Spleen (tissue), 11 donors: Measurements from ENCODE around the gene PTGER2. TPM values are rescaled to one million over a fixed set of nuclear protein-coding genes. Genes with fewer than 3 reads are reported as not detected.

Experiments
- DNase-seq: peaks from one replicate; pipeline ENCODE4 v3.0.0-alpha.2; 2020
- H3K27ac ChIP-seq, 8 donors: fragments of 200-600 bp; sonication (generic) in 7 of 8; 1 replicate in 4 of 8; 2 replicates in 4 of 8; pipeline versions ENCODE4 v1.5.0 to v1.8.0; 2016 to 2021; ENCODE audit warnings: inconsistent platforms in 4 of 8, mild to moderate bottlenecking in 4 of 8, moderate library complexity in 1 of 8
- H3K27me3 ChIP-seq, 7 donors: fragments of 200-600 bp; sonication (generic) in 6 of 7; replicated peaks in 1 of 7; 1 replicate in 4 of 7; 2 replicates in 3 of 7; pipeline versions ENCODE4 v1.5.0 to v1.8.0; 2016 to 2021; ENCODE audit warnings: inconsistent platforms in 3 of 7, mild to moderate bottlenecking in 1 of 7
- H3K36me3 ChIP-seq, 6 donors: fragments of 200-600 bp; sonication (generic) in 5 of 6; 1 replicate in 4 of 6; 2 replicates in 2 of 6; pipeline versions ENCODE4 v1.5.0 to v1.8.0; 2016 to 2021; ENCODE audit warnings: inconsistent platforms in 2 of 6
- H3K4me1 ChIP-seq, 6 donors: fragments of 200-600 bp; sonication (generic) in 5 of 6; 1 replicate in 3 of 6; 2 replicates in 3 of 6; pipeline versions ENCODE4 v1.5.0 to v1.8.0; 2016 to 2021; ENCODE audit warnings: inconsistent platforms in 3 of 6
- H3K4me3 ChIP-seq, 8 donors: fragments of 200-600 bp; sonication (generic) in 7 of 8; 1 replicate in 4 of 8; 2 replicates in 4 of 8; pipeline versions ENCODE4 v1.5.0 to v1.8.0; 2016 to 2021; ENCODE audit warnings: inconsistent platforms in 4 of 8, mild to moderate bottlenecking in 4 of 8, moderate library complexity in 2 of 8
- H3K9me3 ChIP-seq, 8 donors: fragments of 200-600 bp; sonication (generic) in 7 of 8; 1 replicate in 4 of 8; 2 replicates in 4 of 8; pipeline versions ENCODE4 v1.5.0 to v1.8.0; 2016 to 2021; ENCODE audit warnings: inconsistent platforms in 4 of 8
- POLR2A ChIP-seq, 3 donors: fragments of 450-650 bp; IDR thresholded peaks; one replicate each; pipeline ENCODE4 v1.5.1; 2017; ENCODE audit warnings: antibody characterized with exemption in 3 of 3, mild to moderate bottlenecking in 1 of 3
- POLR2AphosphoS5 ChIP-seq, 3 donors: sonication (generic); formaldehyde crosslinking; IDR thresholded peaks; one replicate each; pipeline ENCODE4 v1.5.1; 2017; ENCODE audit warnings: antibody characterized with exemption in 3 of 3
- WGBS, 5 donors: extraction: QIAGEN DNeasy Blood & Tissue Kit in 3 of 5; methylation state at CpG; one replicate each; pipeline versions ENCODE4 v1.1.5 to v1.1.7; 2013 to 2018; 5-methylcytosine and 5-hydroxymethylcytosine counted together
- intact Hi-C: fragments of 100-400 bp; cut with DNase I; formaldehyde crosslinking; loops from one replicate; pipeline ENCODE4 v1.15.0; 2023; ENCODE audit warnings: low total_unique reads
- polyA plus RNA-seq, 3 donors: library from polyadenylated mRNA; stranded (reverse); fragments of 200-250 nt; gene quantifications; one replicate each; pipeline ENCODE4 v1.2.1, GENCODE V29; 2013
- total RNA-seq, 7 donors: library from RNA; depleted of rRNA in 3 of 7; stranded (reverse); fragments of >200 nt in 3 of 7; fragmentation: NEBNext Ultra II Directional in 4 of 7; extraction: Animal tissue kit (Norgen Biotek cat#: 25700) in 4 of 7; gene quantifications; one replicate each; pipeline versions ENCODE4 v1.1.0 to v1.2.1, GENCODE V29; 2016 to 2021
- TF ChIP-seq, protein P1 (sequence below), 11 experiments: fragments of 200-600 bp in 7 of 11; fragments of 450-650 bp in 4 of 11; sonication (generic) in 4 of 11; IDR thresholded peaks in 8 of 11; conservative IDR thresholded peaks in 3 of 11; 1 replicate in 7 of 11; 2 replicates in 4 of 11; pipeline versions ENCODE4 v1.4.0 to v1.8.0; 2016 to 2021; ENCODE audit warnings: antibody characterized with exemption in 11 of 11, inconsistent platforms in 4 of 11, mild to moderate bottlenecking in 1 of 11
- donor health status: healthy with polysubstance abuse.
- donor health status: DM: no; HTN: no; CAD: no; lungs with moderate emphysema.
- donor health status: DM: no; HTN: no; CAD: no.
- donor health status: Bipolar disorder and iron deficiency.
- donor health status: healthy.
- donor health status: DM: no; HTN: no; CAD: no.
- donor health status: DM: yes; HTN: yes; CAD: no.

Gene PTGER2
- total and polyA plus RNA-seq, 10 donors, result 1.5 to 44.7 (median 15.6) TPM

DNA sequence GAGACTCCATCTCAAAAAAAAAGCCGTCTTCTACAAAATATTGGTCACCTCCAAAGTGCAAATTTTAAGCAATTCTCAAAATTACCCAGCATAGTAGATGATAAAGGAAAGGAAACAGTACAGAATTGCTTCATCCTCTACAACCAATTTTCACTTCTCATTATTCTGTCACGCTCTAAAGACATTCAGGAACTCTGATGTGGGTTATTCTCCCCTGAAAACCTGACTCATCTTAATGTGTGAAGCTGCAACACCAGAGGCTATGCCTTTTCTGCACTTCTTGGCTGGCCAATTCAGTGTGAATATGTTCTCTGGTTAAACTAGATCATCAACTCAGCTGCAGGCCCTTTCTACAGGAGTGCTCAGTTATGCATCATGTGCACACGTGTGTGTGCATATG lies 11.0 kb downstream of the PTGER2 start:
- intact Hi-C loops, result no loop called here
- no peak for DNase-seq
- Histone ChIP-seq H3K4me1 (peaks cover 11 to 69% (median 45%) of the 10 kb centered on the region in 6 donors), H3K4me3 (peak overlapping the region in 1 of 8 donors; percentile 42), H3K27ac (peak overlapping the region; percentile 23 to 80 (median 60)), H3K9me3 (peaks cover 0 to 29% (median 22%) of the 10 kb centered on the region in 8 donors), H3K36me3 (no peaks in the 10 kb centered on the region), H3K27me3 (no peaks in the 10 kb centered on the region)
- TF ChIP-seq POLR2AphosphoS5 (IDR thresholded peaks at IDR 0.05) (peak in 1 of 3 donors; percentile 58), POLR2A (IDR thresholded peaks at IDR 0.05) (no peak)
- WGBS, 5 donors, result 26 to 39% (median 34%) methylated on average over 3 of the region's 3 CpGs

DNA sequence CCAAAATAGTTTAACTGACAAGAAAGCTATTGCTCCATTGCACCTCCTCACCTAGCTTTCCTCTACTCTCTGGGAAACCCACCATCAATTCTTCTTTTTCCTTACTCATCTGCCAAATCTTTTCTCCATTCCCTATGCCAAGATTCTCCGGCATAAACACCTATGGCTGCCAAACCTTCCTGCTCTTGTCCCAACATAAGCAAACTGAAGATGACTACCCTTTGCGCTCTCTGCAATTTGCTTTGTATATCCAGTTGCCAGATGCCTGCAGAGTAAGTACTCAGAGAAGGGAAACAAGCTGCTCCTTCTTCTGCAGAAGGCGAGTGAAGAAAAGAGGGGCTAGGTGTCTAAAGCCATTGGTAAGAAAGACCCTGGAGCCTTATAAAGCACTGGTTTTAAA lies 11.5 kb downstream of the PTGER2 start:
- H3K4me3 ChIP-seq, result no peak overlapping the region
- WGBS, 5 donors, result 94 to 99% (median 97%) methylated on average over 3 of the region's 3 CpGs
- DNase-seq, result no peak
- peak overlapping the region in 5 of 8 donors; percentile 24 to 80 (median 76) for H3K27ac ChIP-seq
- H3K36me3 ChIP-seq, result no peaks in the 10 kb centered on the region
- TF ChIP-seq, protein P1, sequence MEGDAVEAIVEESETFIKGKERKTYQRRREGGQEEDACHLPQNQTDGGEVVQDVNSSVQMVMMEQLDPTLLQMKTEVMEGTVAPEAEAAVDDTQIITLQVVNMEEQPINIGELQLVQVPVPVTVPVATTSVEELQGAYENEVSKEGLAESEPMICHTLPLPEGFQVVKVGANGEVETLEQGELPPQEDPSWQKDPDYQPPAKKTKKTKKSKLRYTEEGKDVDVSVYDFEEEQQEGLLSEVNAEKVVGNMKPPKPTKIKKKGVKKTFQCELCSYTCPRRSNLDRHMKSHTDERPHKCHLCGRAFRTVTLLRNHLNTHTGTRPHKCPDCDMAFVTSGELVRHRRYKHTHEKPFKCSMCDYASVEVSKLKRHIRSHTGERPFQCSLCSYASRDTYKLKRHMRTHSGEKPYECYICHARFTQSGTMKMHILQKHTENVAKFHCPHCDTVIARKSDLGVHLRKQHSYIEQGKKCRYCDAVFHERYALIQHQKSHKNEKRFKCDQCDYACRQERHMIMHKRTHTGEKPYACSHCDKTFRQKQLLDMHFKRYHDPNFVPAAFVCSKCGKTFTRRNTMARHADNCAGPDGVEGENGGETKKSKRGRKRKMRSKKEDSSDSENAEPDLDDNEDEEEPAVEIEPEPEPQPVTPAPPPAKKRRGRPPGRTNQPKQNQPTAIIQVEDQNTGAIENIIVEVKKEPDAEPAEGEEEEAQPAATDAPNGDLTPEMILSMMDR (IDR thresholded peaks at IDR 0.05 in 8 of 11, conservative IDR thresholded peaks at IDR 0.05 in 3 of 11), result no peak
- TF ChIP-seq POLR2AphosphoS5 (IDR thresholded peaks at IDR 0.05) (no peak), POLR2A (IDR thresholded peaks at IDR 0.05) (no peak)
- intact Hi-C loops, result no loop called here
- H3K9me3 ChIP-seq, result peaks cover 0 to 28% (median 22%) of the 10 kb centered on the region in 8 donors
- H3K27me3 ChIP-seq, result no peaks in the 10 kb centered on the region
- H3K4me1 ChIP-seq, result peaks cover 11 to 64% (median 44%) of the 10 kb centered on the region in 6 donors

DNA sequence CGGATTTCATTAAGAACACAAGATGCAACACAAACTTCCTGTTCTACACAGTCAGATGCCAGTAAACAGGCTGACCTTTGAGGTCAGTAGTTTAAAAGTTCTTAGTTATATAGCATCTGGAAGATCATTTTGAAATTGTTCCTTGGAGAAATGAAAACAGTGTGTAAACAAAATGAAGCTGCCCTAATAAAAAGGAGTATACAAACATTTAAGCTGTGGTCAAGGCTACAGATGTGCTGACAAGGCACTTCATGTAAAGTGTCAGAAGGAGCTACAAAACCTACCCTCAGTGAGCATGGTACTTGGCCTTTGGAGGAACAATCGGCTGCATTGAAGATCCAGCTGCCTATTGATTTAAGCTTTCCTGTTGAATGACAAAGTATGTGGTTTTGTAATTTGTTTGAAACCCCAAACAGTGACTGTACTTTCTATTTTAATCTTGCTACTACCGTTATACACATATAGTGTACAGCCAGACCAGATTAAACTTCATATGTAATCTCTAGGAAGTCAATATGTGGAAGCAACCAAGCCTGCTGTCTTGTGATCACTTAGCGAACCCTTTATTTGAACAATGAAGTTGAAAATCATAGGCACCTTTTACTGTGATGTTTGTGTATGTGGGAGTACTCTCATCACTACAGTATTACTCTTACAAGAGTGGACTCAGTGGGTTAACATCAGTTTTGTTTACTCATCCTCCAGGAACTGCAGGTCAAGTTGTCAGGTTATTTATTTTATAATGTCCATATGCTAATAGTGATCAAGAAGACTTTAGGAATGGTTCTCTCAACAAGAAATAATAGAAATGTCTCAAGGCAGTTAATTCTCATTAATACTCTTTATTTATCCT lies 13.5 kb downstream of the PTGER2 start:
- H3K4me3 ChIP-seq, result no peak overlapping the region
- H3K4me1 ChIP-seq, result peaks cover 11 to 70% (median 44%) of the 10 kb centered on the region in 6 donors
- peak in 1 of 3 donors; percentile 47 for TF ChIP-seq POLR2AphosphoS5 (IDR thresholded peaks at IDR 0.05)
- TF ChIP-seq, protein P1 (IDR thresholded peaks at IDR 0.05 in 8 of 11, conservative IDR thresholded peaks at IDR 0.05 in 3 of 11), result no peak
- peak overlapping the region in 6 of 8 donors; percentile 37 to 80 (median 66) for H3K27ac ChIP-seq
- no peaks in the 10 kb centered on the region for H3K27me3 ChIP-seq
- H3K9me3 ChIP-seq, result peaks cover 0 to 8% (median 5%) of the 10 kb centered on the region in 8 donors
- intact Hi-C loops, result no loop called here
- WGBS, 5 donors, result 36 to 45% (median 42%) methylated on average over 4 of the region's 4 CpGs
- no peak for DNase-seq
- no peaks in the 10 kb centered on the region for H3K36me3 ChIP-seq

DNA sequence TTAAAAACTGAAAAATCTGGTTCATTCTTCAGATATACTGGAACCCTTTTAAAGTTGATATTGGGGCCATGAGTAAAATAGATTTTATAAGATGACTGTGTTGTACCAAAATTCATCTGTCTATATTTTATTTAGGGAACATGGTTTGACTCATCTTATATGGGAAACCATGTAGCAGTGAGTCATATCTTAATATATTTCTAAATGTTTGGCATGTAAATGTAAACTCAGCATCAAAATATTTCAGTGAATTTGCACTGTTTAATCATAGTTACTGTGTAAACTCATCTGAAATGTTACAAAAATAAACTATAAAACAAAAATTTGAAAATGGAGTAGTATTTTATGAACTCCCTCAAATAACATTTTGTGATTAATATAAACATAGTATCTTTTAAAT lies 14.2 kb downstream of the PTGER2 start:
- Histone ChIP-seq H3K36me3 (no peaks in the 10 kb centered on the region), H3K4me3 (no peak overlapping the region), H3K27me3 (no peaks in the 10 kb centered on the region), H3K27ac (peak overlapping the region in 6 of 8 donors; percentile 37 to 80 (median 66)), H3K9me3 (peaks cover 0 to 3% (median 0%) of the 10 kb centered on the region in 8 donors), H3K4me1 (peaks cover 11 to 72% (median 47%) of the 10 kb centered on the region in 6 donors)
- intact Hi-C loops, result no loop called here
- TF ChIP-seq POLR2AphosphoS5 (IDR thresholded peaks at IDR 0.05) (no peak), POLR2A (IDR thresholded peaks at IDR 0.05) (no peak)
- TF ChIP-seq, protein P1 (IDR thresholded peaks at IDR 0.05 in 8 of 11, conservative IDR thresholded peaks at IDR 0.05 in 3 of 11), result no peak
- no peak for DNase-seq
